HL-60 (cell line): ENCODE measurements around the gene NPIPB13.
"Not testable (repeated sequence)": the region's sequence is repeated elsewhere in the genome, so short reads cannot be mapped to it uniquely, and the experiment has no call there.

Experiments used
- CTCF ChIP-seq: IDR thresholded peaks from one replicate; pipeline ENCODE4 v1.5.1; 2011; ENCODE audit warnings: low read length, control low read depth, inconsistent platforms; ENCODE audit not compliant: insufficient read depth
- GABPA ChIP-seq: IDR thresholded peaks from 2 replicates; pipeline ENCODE4 v1.6.1; 2012; ENCODE audit warnings: low read depth
- POLR2AphosphoS5 ChIP-seq: IDR thresholded peaks from 2 replicates; pipeline ENCODE4 v1.6.1; 2012; ENCODE audit warnings: low read depth
- SPI1 ChIP-seq: IDR thresholded peaks from 2 replicates; pipeline ENCODE4 v1.6.1; 2012; ENCODE audit warnings: low read depth, mild to moderate bottlenecking, borderline replicate concordance
- TF ChIP-seq, protein P1 (sequence below): IDR thresholded peaks from 2 replicates; pipeline ENCODE4 v1.6.1; 2012; ENCODE audit warnings: low read depth; ENCODE audit not compliant: insufficient replicate concordance

DNA sequence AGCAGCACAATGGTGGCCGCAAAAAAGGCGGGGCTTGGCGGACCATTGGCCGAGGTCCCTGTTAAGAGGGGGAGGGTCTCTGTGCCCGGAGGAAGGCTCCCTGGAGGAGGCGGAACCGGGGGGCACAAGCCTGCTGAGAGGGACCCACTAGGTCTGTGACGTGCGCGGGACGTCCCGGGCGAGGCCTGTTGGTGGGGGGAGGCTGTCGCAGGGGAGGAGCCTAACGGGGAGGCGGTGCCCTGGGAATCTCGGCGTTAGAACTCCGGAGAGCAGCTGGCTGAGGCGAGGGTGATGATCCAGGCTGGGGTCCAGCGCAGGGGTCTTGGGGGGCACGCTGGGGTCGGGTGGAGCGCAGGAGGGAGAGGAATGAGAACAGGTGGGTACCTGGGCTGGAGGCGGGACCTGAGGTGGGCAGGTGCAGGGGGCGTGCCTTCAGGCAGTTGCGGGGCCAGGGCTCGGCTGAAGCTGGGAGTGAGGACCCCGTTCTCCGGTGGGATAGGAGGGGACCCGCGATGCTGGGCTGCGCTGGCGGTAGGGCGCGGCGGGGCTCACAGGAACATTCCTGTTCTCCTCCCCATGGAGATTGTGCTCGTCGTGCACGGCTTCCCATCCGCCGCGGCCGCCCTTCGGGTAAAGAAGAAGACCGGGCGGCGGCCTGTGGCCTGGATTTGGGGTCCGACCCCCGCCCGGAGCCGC lies 42.6 kb downstream of the NPIPB13 start:
- TF ChIP-seq CTCF, POLR2AphosphoS5, GABPA, SPI1: not testable (repeated sequence)
- TF ChIP-seq, protein P1, sequence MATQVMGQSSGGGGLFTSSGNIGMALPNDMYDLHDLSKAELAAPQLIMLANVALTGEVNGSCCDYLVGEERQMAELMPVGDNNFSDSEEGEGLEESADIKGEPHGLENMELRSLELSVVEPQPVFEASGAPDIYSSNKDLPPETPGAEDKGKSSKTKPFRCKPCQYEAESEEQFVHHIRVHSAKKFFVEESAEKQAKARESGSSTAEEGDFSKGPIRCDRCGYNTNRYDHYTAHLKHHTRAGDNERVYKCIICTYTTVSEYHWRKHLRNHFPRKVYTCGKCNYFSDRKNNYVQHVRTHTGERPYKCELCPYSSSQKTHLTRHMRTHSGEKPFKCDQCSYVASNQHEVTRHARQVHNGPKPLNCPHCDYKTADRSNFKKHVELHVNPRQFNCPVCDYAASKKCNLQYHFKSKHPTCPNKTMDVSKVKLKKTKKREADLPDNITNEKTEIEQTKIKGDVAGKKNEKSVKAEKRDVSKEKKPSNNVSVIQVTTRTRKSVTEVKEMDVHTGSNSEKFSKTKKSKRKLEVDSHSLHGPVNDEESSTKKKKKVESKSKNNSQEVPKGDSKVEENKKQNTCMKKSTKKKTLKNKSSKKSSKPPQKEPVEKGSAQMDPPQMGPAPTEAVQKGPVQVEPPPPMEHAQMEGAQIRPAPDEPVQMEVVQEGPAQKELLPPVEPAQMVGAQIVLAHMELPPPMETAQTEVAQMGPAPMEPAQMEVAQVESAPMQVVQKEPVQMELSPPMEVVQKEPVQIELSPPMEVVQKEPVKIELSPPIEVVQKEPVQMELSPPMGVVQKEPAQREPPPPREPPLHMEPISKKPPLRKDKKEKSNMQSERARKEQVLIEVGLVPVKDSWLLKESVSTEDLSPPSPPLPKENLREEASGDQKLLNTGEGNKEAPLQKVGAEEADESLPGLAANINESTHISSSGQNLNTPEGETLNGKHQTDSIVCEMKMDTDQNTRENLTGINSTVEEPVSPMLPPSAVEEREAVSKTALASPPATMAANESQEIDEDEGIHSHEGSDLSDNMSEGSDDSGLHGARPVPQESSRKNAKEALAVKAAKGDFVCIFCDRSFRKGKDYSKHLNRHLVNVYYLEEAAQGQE, result not testable (repeated sequence)
